HG02884 (cell line): ENCODE results near the gene BLOC1S1.
A peak's percentile ranks its signal among the peaks of the same experiment; 100 is the strongest.

Experiments
- ATAC-seq: cut with Tn5 transposase; IDR thresholded peaks from one replicate; pipeline ENCODE4 v1.9.1; 2021; ENCODE audit warnings: mild to moderate bottlenecking, moderate library complexity; ENCODE audit not compliant: unreplicated experiment

Gene BLOC1S1

GRCh38 chr12:55694188-55694515, 21.7 kb upstream of the BLOC1S1 start:
- no peak for ATAC-seq

GRCh38 chr12:55694651-55695050, 21.2 kb upstream of the BLOC1S1 start:
- ATAC-seq = no peak

- ATAC-seq = no peak
Observed at GRCh38 chr12:55695349-55695748, 20.5 kb upstream of the BLOC1S1 start.

DNA sequence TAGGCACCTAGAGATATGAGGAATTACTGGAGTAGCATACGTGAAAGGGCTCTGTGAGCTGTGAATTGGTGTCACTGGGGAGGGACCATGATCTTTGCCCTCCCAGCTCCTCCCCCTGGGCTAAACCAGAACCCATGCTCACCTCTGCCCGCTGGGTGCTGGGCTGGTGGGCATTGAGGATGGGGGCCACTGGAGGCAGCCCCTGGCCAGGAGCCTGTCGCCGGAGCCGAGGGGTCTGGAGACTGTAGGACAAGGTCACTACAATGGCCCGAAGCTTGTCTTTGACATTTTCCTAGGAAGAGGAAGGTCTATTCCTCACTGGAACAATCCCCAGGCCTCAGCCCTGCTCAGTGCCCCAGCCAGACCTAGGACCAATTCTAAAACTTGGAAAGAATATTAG, 19.7 kb upstream of the BLOC1S1 start:
- ATAC-seq = no peak

- ATAC-seq = no peak
Observed at GRCh38 chr12:55696796-55697462, 18.9 kb upstream of the BLOC1S1 start.

GRCh38 chr12:55697686-55698085, 18.2 kb upstream of the BLOC1S1 start:
- no peak for ATAC-seq

DNA sequence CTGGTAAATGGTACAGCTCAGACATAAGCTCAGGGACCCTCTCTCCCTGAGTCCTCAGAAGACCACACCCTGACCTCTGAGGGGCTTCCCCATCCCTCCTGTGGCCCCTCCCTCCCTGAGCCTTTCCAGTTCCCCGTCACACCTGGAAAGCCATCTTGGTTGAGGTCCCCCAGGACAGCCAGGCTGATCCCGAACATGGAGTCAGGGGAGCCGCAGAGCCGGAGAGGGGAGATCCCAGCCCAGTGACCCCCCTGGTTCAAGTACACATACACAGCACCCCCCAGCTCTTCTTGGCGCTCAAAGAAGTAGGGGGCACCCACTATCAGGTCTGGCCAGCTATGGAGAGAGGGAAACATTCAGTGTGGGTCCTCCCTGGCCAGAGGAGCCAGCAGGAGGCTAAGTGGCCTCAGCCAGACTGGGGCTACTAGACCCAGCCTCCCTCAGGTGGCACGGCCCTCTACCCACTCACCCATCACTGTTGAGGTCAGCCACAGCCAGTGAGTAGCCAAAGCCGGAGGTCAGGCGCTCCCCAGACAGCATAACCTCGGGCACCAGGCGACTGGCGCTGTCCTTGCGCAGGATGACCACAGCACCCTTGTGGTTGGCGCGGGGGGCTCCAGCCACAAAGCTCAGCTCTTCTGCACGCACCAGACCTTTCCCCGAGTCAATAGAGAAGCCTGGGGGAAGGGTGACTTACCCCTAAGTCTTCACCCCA, 17.4 kb upstream of the BLOC1S1 start:
- ATAC-seq = no peak

DNA sequence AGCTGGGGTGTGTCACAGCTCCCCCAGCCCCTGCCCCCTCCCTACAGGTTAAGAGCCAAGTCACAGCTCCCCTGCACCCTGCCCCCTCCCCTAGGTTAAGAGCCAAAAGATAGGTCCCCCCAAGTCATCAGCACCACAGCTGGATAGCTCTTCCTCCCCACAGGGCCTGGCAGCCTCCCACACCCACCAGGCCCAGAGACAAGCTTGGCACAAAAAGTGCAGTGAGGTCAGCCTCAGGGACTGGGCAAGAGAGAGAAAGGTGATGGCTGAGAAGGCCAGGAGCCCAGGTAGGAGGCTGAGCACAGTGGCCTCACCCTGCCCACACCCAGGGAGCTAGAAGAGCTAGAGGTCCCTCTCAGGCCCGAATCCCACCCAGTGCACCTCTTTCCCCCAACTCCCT, 16.9 kb upstream of the BLOC1S1 start:
- no peak for ATAC-seq

- ATAC-seq = no peak
Observed at GRCh38 chr12:55699471-55700055, 16.3 kb upstream of the BLOC1S1 start.

DNA sequence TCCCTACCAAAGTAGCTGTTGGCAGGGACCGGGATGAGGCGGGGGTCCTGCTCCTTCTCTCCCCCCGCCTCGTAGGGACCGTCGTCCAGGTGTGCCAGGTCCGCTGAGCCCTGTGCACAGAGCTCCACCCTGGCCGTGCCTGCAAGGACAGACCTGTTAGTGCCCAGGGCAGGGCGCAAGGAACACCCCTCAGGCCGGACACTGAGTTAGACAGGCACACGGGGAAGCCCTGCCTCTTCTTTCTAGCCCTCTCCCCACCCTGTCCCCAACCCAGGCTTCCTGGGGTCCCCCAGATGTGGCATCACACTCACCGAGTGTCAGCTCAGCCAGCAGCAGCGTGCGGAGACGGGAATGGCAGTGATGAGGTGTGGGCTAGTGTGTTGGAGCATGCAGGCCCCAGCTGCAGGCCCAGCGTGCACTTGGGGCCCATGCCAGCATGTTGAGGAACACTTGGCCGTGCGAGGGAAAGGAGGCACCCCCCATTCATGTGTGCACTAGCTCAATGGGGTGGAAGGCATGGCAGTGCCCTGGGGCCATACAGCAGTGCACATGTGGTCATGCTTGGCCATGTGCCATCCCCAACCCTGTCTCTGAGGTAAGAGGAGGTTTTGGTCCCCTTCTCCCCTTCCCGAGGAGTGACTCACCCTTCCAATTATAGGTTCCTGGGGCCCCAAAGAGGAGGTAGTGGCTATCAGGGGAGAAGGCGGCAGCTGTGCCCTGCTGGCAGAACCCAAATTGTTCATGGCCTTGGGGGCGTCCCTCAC, 15.4 kb upstream of the BLOC1S1 start:
- no peak for ATAC-seq

- no peak for ATAC-seq
Observed at GRCh38 chr12:55702861-55703260, 13.0 kb upstream of the BLOC1S1 start.

DNA sequence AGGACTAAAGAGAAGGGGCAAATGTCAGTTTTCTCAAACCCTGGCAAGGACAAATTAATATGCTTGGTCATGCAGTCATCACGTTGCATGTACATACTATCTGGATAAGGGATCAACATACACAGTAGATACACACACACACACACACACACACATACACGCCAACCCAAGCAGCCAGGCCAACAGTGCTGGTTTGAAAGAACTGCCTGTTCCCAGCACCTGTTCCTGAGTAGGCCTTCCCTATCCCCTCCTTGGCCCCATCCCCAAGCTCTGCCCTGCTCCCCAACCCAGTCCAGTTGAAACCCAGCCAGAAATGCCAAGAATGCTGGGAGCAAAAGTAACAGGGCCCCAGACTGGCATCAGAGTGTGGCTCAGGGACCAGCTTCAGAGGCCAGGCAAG, 12.6 kb upstream of the BLOC1S1 start:
- ATAC-seq = no peak

- no peak for ATAC-seq
Observed at GRCh38 chr12:55703901-55704761, 11.7 kb upstream of the BLOC1S1 start.

DNA sequence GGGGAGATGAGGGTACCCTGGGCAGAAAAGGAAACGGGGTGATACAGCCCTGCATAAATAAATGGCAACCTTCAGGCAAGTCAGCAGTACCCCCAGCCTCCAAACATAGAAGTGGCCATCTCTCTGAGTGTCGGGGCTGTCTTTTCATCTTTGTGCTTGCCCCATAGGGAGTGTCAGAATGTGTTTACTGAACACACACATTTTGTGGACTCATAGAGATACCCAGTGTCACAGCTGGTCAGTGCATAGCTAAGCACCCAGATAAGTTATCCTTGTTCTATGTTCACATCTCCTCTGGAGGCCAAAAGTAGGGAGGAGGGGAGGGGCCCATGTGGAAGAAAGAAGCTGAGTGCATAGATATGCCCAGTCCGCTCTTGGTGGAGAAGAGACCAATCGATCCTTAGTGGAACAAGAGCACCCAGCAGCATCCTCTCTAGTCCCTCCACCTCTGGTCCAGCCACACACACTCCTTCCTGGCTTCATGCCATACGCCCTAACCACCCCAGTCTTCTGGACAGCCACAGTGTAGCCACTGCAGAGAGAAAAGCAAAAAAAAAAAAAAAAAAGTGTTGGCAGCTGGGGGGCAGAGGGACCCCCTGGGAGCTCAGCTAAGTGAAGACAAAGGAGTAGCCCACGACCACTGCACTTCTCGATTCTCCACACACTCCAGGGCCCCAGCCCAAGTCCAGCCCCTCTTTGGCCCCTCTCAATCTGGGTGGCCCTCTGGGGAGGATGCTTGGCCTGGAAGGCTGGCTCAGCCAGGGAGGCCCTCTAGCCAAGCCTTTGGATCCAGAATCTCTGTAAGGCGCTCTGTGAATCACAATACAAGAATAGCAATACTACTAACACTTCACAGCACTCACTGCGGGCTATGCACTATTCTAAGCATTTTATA, 10.8 kb upstream of the BLOC1S1 start:
- ATAC-seq = no peak

- ATAC-seq = no peak
Observed at GRCh38 chr12:55705782-55706402, 10.0 kb upstream of the BLOC1S1 start.

DNA sequence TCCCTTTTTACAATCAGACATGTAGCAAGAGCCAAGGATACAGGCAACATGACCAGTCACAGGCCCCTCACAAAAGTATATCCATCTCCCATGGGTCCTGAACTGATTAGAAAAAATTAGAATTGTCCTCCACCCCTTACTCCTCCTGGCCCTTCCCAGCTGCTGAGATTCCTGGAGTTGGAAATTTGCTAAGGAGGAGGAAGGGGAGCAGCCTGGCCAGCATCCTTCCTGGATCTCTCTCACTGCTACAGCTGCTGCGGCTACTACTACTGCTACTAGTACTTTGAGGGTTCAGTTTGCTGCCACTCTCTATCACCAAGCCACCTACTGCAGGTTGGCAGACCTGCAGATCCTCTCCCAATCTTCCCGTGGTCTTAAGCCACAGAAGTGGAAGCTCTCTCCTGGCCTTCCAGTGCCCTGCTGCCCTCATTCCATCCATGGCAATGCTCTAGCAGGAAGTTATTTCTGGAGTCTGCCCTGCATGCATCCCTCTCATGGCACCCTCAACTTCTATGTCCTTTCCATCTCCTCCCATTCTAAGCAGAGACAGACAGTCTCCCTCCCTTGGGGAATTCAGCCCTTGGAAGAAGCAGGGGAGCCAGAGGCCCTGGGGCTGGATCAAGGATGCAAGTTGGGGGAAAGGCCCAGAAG, 9.2 kb upstream of the BLOC1S1 start:
- no peak for ATAC-seq

DNA sequence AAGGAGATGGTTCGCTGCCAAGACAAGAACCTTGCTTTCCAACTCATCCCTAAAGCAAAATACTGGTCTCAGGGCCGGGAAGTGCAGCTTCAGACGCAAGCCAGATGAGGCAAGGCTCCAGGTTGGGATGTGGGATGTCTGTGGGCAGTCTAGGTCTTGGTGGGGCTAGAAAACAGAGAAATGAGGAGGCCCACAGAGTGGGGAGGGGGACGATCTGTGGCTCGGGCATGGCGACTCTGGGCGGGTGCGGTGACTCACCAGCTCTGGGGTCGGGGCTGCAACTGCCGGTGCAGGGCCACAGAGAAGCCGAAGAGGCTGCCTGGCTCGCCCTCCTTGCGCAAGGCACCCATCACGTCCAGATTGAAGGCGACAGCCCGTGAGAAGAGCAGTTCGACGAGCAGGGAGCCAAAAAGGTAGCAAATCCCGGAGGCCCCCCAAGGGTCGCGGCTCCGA, 8.6 kb upstream of the BLOC1S1 start:
- no peak for ATAC-seq

GRCh38 chr12:55707841-55708694, 7.8 kb upstream of the BLOC1S1 start, which contains the start of gene ITGA7:
Gene ITGA7 (minus strand): TSS chr12:55707904. CDS start chr12:55707682, 222 bp downstream.
- ATAC-seq = peak; percentile 58
